Common myeloid progenitor, CD34-positive (primary cell): ENCODE data around the gene SUN2.

Experiments
- CTCF ChIA-PET: fragments of 350-600 bp; sonication (Branson Sonifier 250); formaldehyde crosslinking; loops from one replicate; lab custom pipeline; 2021; ENCODE audit warnings: antibody characterized with exemption; lab: Charles Lee
- POLR2A ChIA-PET: fragments of 350-600 bp; sonication (Branson Sonifier 250); formaldehyde crosslinking; loops from one replicate; lab custom pipeline; 2021; ENCODE audit warnings: antibody characterized with exemption; lab: Charles Lee
- DNase-seq, 3 donors: peaks; one replicate each; pipeline versions ENCODE4 v3.0.0 to v3.0.0-alpha.2; 2013
- H3K27ac ChIP-seq, 2 experiments: 1 replicate in 1 of 2; 2 replicates in 1 of 2; pipeline ENCODE4 v1.7.0; 2013; ENCODE audit warnings: inconsistent platforms in 2 of 2, low read length in 2 of 2, mild to moderate bottlenecking in 2 of 2, low read depth in 1 of 2, moderate library complexity in 1 of 2; ENCODE audit not compliant: severe bottlenecking in 2 of 2, insufficient read depth in 1 of 2, poor library complexity in 1 of 2
- H3K27me3 ChIP-seq, 5 experiments: replicated peaks in 2 of 5; 1 replicate in 3 of 5; 2 replicates in 2 of 5; pipeline versions ENCODE4 v1.6.1 to v1.7.0; 2013; ENCODE audit warnings: low read length in 4 of 5, mild to moderate bottlenecking in 2 of 5, moderate library complexity in 2 of 5, inconsistent platforms in 1 of 5; ENCODE audit not compliant: insufficient read depth in 5 of 5, control insufficient read depth in 4 of 5
- H3K36me3 ChIP-seq, 4 experiments: 1 replicate in 2 of 4; 2 replicates in 2 of 4; pipeline versions ENCODE4 v1.6.1 to v1.7.0; 2013; ENCODE audit warnings: low read length in 3 of 4, control low read depth in 1 of 4, mild to moderate bottlenecking in 1 of 4; ENCODE audit not compliant: control insufficient read depth in 4 of 4, insufficient read depth in 4 of 4
- H3K4me1 ChIP-seq, 4 experiments: 1 replicate in 3 of 4; 2 replicates in 1 of 4; pipeline versions ENCODE4 v1.6.1 to v1.7.1; 2013; ENCODE audit warnings: low read length in 3 of 4, mild to moderate bottlenecking in 3 of 4, control low read depth in 1 of 4, inconsistent platforms in 1 of 4, moderate library complexity in 1 of 4; ENCODE audit not compliant: control insufficient read depth in 4 of 4, insufficient read depth in 4 of 4; ENCODE audit errors: control extremely low read depth in 1 of 4
- H3K4me3 ChIP-seq, 7 experiments: 1 replicate in 4 of 7; 2 replicates in 3 of 7; pipeline versions ENCODE4 v1.5.1 to v1.7.0; 2013; ENCODE audit warnings: mild to moderate bottlenecking in 7 of 7, low read length in 6 of 7, moderate library complexity in 6 of 7, inconsistent platforms in 2 of 7, low read depth in 2 of 7, control low read depth in 1 of 7; ENCODE audit not compliant: insufficient read depth in 4 of 7, control insufficient read depth in 1 of 7; ENCODE audit errors: extremely low read depth in 1 of 7
- H3K9me3 ChIP-seq, 5 experiments: 1 replicate in 4 of 5; 2 replicates in 1 of 5; pipeline versions ENCODE4 v1.6.1 to v1.7.1; 2013; ENCODE audit warnings: low read length in 4 of 5, mild to moderate bottlenecking in 2 of 5, inconsistent platforms in 1 of 5, low read depth in 1 of 5, moderate library complexity in 1 of 5; ENCODE audit not compliant: control insufficient read depth in 4 of 5, insufficient read depth in 2 of 5; ENCODE audit errors: control extremely low read depth in 1 of 5
- WGBS: methylation state at CpG from one replicate; pipeline ENCODE4 v1.1.5; 2013; ENCODE audit not compliant: insufficient coverage; 5-methylcytosine and 5-hydroxymethylcytosine counted together

The SUN2 gene

GRCh38 chr22:38728871-38729796 lies 26.7 kb downstream of the SUN2 start:
- H3K27ac ChIP-seq = no peak overlapping the region
- H3K9me3 ChIP-seq = no peaks in the 10 kb centered on the region
- no peak for DNase-seq
- H3K4me3 ChIP-seq = no peak overlapping the region
- peaks cover 18 to 96% (median 79%) of the 10 kb centered on the region in 4 experiments for H3K36me3 ChIP-seq
- H3K4me1 ChIP-seq = peaks cover 0 to 3% (median 0%) of the 10 kb centered on the region in 4 experiments
- H3K27me3 ChIP-seq = no peaks in the 10 kb centered on the region
- POLR2A ChIA-PET = no interaction called here
- CTCF ChIA-PET = interaction anchor here (0.6 to 1.3 kb wide), 6 partner anchors 11 to 278 kb away, joined by 3 read pairs; no protein-coding TSS in a partner anchor
- WGBS = 99% methylated on average over 7 of the region's 18 CpGs

GRCh38 chr22:38727530-38728451 lies 28.0 kb downstream of the SUN2 start:
- ChIA-PET CTCF (interaction anchor here (1.1 to 5.0 kb wide), 3 partner anchors 10 to 15 kb away, joined by 3 to 29 read pairs (median 7); no protein-coding TSS in a partner anchor), POLR2A (interaction anchor here (0.6 kb wide), 1 partner anchor 27 kb away, joined by 3 read pairs; the partner anchor contains the start of gene JOSD1)
- Histone ChIP-seq H3K27me3 (no peaks in the 10 kb centered on the region), H3K4me1 (no peaks in the 10 kb centered on the region), H3K9me3 (no peaks in the 10 kb centered on the region), H3K36me3 (peaks cover 22 to 96% (median 85%) of the 10 kb centered on the region in 4 experiments), H3K4me3 (no peak overlapping the region), H3K27ac (no peak overlapping the region)
- no peak for DNase-seq
- WGBS = 95% methylated on average over 15 of the region's 15 CpGs

GRCh38 chr22:38727123-38727522 lies 28.7 kb downstream of the SUN2 start:
- CTCF ChIA-PET = interaction anchor here (2.2 to 5.0 kb wide), 3 partner anchors 9 to 29 kb away, joined by 7 to 29 read pairs (median 16); no protein-coding TSS in a partner anchor
- Histone ChIP-seq H3K27ac (no peak overlapping the region), H3K4me1 (no peaks in the 10 kb centered on the region), H3K9me3 (no peaks in the 10 kb centered on the region), H3K4me3 (no peak overlapping the region), H3K36me3 (peaks cover 22 to 100% (median 86%) of the 10 kb centered on the region in 4 experiments), H3K27me3 (no peaks in the 10 kb centered on the region)
- POLR2A ChIA-PET = no interaction called here
- DNase-seq = no peak
- 96% methylated on average over 6 of the region's 12 CpGs for WGBS

- H3K9me3 ChIP-seq = no peaks in the 10 kb centered on the region
- ChIA-PET CTCF (interaction anchor here (1.4 to 5.0 kb wide), 8 partner anchors 8 to 40 kb away, joined by 4 to 64 read pairs (median 12); no protein-coding TSS in a partner anchor), POLR2A (no interaction called here)
- WGBS = 97% methylated on average over 13 of the region's 18 CpGs
- H3K4me3 ChIP-seq = no peak overlapping the region
- no peaks in the 10 kb centered on the region for H3K4me1 ChIP-seq
- H3K27ac ChIP-seq = no peak overlapping the region
- DNase-seq = no peak
- H3K27me3 ChIP-seq = no peaks in the 10 kb centered on the region
- H3K36me3 ChIP-seq = peaks cover 22 to 99% (median 87%) of the 10 kb centered on the region in 4 experiments
Measured at GRCh38 chr22:38725900-38726655, 29.7 kb downstream of the SUN2 start.

- CTCF ChIA-PET = interaction anchor here (0.8 to 5.0 kb wide), 12 partner anchors 10 to 126 kb away, joined by 3 to 64 read pairs (median 4); no protein-coding TSS in a partner anchor
Measured at GRCh38 chr22:38724926-38725571, 30.7 kb downstream of the SUN2 start.

More at GRCh38 chr22:38724926-38725571, 30.7 kb downstream of the SUN2 start:
- 71% methylated on average over 3 of the region's 3 CpGs for WGBS
- Histone ChIP-seq H3K27me3 (no peaks in the 10 kb centered on the region), H3K27ac (no peak overlapping the region), H3K36me3 (peaks cover 24 to 95% (median 82%) of the 10 kb centered on the region in 4 experiments), H3K4me1 (no peaks in the 10 kb centered on the region), H3K9me3 (no peaks in the 10 kb centered on the region), H3K4me3 (no peak overlapping the region)
- POLR2A ChIA-PET = interaction anchor here (0.7 to 1.4 kb wide), 4 partner anchors 11 to 43 kb away, joined by 3 to 4 read pairs (median 4); partner anchors contain the start of gene TOMM22
- peak; percentile 52 to 78 (median 71) for DNase-seq
